GM21619 (cell line): Measurements from ENCODE around the gene NRG3.
"Not testable (repeated sequence)": the region's sequence is repeated elsewhere in the genome, so short reads cannot be mapped to it uniquely, and the experiment has no call there.

Source experiments
- ATAC-seq: cut with Tn5 transposase; IDR thresholded peaks from one replicate; pipeline ENCODE4 v1.9.1; 2021; ENCODE audit not compliant: unreplicated experiment

The NRG3 gene

DNA sequence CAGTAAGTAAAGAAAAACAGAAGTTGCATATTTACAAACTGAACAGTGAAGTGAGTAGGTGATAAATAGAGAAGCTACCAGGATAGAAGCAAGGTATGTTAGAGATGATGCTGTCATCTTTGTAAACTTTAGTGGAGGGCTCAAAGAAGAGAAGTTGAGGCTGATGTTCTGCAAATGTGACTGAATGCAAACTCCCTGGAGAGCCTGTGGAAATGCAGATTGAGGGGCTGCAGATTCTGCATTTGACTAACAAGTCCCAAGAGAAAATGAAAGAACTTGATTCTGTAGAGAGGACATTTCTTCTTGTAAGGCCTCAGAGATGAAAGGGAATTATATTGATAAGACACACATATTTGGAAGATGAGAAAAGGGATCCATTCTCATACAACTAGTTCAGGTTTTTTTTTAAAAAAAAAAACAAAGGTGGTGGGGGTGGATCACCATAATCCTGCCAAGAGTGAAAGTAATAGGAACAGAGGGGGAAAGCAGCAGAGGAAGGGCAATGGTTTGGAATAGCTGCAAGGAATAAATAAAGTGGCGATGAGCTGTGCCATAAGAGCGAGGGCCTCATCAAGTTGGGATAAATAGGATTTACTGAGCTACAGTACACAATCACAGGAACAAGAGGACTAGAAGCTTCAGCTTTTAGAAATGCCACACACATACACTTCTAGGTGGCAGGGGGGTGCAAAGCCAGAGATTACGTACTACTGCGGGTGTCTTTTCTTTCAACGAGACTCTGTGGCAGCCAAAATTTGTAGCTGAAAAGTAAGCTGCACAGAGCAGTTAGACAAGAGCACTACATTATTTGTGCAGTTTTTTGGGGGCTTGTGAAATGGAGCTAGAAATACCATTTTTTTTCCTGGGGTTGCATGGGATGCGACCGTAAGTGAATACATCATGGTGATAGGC is 778.5 kb downstream of the NRG3 start:
- no peak for ATAC-seq

DNA sequence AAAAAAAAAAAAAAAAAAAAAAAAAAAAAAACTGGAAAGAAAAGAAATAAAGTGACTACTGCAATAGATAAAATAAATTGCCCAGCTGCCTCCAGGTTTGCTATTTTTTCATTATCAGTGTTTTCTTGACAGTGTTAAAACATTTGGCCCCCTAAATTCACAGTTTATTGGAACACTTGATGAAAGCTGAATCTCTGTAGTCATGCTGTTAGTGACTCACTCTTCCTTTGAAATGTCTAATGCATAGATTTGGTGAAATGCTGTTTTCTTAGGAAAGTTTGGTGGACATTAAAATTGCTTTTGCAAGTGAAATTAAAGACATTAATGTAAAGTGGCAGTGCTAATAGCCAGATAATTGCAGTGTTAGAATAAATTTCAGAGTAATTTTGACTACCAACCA is 785.2 kb downstream of the NRG3 start:
- ATAC-seq: no peak

DNA sequence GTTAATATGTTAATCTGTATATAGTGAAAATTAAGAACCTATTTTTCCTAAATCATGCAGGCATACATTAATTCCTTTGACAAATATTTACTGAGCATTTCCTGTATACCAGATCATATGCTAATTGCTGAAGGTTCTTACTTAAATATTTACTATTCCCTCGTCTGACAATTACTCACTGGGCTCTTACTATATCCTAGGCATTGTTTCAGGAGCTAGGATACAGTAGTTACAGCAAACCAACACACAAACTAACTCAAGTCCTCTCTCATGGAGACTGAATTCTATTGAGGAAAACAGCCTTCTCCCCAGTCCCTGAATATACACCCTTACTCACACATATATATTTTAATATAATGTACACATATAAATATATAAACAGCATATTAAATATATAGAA is 786.0 kb downstream of the NRG3 start:
- no peak for ATAC-seq

DNA sequence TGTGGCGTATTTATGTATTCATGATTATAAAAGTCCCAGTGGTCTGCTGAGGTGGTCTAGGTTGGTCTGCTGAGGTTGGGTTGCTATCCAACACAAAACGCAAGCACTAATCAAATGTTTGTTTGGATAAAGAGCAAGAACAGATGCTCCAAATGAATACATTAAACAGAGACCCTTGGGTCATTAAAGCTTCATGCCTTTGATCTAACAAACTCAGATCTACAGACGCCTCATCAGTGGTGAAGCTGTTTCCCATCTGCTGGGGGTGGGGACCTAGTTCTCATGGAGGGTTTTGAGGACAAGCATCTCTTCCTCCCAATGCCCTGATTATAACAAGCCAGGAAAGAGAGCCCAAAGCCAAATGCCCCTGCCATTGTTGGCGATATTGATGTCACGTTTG is 786.7 kb downstream of the NRG3 start:
- ATAC-seq: no peak

DNA sequence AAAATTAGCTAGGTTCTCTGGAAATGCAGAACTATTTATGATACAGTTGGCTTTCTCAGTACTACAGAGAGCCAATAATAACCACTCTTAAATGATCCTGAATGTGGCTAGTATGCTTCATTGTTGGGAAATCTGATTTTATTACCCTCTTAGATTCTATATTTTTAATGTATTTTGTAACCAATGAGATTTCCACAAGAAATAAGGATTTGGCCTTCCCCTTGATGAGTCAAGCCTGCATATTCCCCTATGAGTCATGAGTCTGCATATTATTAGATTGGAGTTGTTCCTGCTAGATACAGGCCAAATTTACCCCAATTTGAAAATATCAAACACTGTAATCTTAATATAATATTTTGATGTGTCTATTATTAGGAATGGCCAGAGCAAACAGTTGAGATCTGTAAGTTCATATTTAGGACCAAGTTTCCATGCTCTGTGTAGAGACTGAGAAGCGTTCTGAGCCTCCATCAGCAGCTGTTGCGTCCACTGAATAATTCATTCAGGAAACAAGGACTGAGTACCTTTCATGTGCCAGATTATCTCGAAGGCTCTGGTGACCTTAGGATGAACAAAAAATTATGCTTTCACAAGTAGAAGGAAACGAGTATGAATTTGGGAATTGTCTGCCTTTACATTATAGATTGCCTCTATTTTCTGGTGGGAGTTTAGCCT is 793.4 kb downstream of the NRG3 start:
- no peak for ATAC-seq

DNA sequence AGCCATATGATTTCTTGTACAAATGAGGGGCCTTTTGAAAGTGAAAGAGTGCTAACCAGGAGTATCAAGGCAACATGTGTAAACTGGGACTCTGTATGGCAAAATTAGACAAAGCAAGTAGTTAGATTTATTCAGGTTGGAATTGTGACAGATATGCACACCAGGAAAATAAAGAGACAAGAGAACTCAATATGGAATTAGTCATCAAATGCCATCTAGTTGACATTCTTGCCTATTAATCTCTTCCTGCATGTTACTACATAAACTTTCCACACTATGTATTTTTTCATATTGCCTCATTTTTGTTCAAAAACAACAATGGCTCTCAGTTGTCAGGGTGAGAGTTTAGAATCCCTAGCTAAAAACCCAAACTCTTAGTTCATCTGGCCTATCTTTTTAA is 799.0 kb downstream of the NRG3 start:
- no peak for ATAC-seq

DNA sequence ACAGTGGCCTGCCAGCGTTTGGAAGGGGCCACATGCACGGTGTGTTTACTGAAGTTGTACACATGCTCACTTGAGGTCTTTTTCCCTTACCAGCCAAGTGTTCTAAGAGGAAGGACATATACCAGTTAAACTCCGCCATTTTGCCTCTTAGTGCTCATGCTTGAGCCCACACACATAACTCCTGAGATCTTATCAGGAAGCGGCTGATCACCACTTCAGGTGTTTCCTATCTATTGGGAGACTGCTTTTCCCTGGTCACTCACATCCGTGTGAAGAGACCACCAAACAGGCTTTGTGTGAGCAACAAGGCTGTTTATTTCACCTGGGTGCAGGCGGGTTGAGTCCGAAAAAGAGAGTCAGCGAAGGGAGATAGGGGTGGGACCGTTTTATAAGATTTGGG is 802.9 kb downstream of the NRG3 start:
- not testable (repeated sequence) for ATAC-seq

DNA sequence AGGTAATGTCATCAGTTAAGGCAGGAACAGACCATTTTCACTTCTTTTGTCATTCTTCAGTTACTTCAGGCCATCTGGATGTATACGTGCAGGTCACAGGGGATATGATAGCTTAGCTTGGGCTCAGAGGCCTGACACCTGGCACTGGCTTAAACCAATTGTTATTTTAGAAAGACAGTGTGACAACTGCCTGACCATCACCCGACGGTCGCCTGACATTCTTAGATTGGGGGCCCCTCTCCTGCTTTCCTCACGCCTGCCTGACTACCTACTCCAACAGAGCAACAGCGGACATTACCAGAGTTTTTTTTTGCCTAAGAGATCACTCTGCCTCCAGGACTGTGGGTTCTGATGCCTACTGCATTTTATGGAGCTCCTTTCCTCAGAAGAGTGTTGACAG is 803.5 kb downstream of the NRG3 start:
- not testable (repeated sequence) for ATAC-seq

DNA sequence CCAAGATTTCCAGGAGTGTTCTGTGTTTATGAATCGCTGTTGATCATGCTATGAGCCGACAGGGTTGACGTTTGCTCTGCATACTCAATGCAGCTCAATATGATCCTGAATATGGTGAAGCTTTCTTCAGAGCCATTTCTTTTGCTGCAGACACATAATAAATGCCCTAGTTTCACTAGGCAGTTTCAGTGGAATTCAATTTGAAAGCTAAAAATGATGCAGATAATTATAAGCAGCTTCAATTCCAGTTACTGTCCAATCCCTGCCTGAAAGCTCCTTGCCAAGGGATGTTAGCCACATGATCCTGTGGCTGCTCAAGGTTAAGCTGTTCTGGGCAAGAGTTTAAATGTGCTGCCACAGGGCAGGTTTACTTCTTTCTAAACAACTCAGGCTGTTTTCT is 805.6 kb downstream of the NRG3 start:
- no peak for ATAC-seq

DNA sequence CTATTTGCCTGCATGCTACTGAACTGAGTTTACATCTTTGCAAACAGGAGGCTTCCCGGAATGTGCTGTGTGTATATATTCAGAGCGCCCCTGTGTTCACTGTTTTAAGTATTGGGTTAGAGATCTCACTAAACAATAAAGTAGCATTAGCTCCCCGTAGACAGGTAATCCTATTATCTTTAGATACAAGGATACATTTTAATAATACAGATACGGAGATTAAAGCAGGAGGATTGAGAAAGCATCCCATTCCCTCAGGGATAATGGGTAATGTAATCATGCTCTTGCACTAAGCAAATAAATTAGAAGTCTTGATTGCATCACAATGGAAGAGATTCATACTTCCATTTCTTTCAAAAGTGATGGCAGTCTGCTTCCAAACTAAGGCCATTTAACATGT is 809.0 kb downstream of the NRG3 start:
- no peak for ATAC-seq

DNA sequence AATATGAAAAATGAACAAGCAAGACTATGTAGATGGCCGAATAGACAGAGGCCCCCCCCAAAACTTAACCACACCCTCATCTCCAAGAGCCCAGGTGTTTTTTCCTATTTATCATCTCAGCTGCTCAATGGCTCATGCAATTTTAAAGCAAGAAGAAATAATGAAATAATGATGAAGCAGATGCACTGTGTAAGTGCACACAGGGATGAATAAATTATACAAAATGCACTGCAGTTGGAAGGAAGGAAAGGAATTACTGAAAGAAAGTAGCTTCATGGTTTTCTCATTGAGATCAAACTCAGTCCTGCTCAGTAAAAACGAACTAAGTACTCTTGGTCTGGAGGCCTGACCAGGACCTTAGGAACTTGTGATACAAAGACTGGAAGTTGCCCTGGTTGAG is 810.1 kb downstream of the NRG3 start:
- ATAC-seq: no peak

DNA sequence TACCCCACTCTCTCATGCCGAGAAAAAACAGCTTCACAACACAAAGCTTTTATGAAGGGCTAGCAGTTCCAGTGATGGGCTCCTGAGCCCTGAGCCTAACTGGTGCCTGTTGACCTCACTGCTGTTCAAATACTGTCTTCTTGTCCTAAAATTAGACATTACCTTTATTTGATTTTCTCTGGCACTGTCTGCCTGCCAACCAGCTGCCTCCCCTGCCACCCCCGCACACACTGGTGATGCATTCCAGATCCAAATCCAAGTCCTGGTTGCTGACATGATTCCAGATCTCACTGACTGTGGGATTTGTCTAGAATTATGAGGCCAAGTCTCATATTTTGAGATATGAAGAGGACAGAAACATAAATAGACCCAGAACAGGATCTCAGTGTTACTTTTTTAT is 816.2 kb downstream of the NRG3 start:
- ATAC-seq: no peak

DNA sequence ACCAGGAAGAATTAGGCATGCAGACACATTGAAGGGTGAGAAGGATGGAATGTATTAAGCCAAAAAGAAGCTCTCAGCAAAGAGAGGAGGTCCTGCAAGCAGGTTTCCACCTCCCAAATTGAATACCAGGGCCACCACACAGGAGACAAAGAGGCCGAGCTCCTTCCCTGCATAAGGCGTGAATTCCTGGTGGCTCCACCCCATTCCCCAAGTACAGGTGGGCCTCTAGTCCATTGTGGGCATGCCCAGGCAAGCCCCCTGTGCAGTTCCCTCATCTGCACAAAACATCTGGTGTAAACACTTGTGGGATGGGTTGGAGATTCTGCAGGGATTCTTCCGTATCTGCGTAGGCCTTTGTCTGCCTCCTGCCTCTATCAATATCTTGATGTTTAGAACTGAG is 817.5 kb downstream of the NRG3 start:
- ATAC-seq: no peak

DNA sequence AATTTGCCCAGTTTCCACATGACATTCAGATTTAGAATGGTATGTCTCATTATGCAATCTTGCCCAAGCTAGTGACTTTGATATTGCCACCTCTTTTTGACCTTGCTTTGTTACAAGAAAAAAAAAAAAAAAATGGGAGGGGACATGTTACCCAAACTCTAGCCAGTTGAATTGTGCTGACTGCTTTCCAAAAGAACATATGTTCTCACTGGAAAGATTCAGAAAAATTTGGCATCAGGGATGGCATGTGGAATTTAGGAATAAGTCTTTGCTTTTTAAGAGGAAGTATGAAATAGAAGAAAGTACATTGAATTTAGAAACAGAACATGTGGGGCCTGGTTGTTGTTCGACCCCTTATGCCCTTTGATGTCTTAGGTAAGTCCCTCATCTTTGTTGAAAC is 846.8 kb downstream of the NRG3 start:
- no peak for ATAC-seq

DNA sequence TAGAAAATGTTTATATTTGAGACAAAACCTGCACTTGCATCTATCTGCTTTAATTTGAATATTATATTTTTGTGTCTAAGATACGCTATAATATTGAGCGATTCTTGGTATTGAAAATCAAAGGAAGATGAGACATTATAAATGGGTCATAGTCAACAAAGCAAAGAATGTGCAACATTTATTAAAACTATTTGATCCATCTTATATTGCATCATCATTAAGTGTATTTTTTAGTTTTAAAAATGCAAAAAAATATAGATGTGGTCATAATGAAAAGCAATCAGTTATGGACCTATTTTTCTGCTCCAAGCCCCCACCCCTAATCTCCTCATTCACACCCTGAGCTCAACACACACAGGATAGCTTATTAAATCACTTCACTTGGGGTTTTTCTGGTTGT is 847.3 kb downstream of the NRG3 start:
- no peak for ATAC-seq

DNA sequence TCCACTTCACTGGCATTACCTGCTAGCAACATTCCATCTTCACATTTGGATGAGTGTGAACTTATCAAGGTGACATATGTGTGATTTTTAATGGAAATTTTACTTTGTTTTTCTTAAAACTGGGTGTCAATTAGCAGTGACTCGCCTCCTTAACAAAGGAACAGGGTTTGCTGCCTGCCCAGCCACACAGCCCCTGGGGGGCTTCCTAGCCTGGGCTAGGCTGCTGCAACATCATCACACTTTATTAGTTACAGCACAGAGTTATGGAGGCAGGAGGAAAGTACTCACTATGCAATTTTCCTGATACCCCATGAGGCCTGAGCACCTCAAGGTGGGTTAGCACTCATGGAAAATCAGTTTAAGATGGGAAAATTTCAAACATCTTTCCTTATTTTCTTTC is 861.3 kb downstream of the NRG3 start:
- ATAC-seq: no peak

DNA sequence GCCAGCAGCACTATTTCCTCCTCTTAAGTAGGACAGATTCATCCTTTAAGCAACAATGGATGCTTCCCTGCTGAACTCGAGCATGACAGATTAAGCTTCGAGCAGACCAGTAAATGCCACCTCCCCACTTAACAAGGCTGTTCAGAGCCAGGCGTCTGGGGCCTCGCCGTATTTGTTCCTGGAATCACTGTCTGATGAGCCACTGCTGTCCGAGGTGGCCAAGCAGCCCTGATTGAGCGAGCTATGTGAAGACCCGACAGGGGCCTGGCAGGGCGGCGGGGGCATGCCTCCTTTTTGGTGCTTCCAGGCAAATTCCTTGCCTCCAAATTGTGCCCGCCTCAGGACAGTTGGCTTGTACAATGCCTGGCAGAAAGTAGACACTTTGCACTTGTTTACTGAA is 862.6 kb downstream of the NRG3 start:
- no peak for ATAC-seq

DNA sequence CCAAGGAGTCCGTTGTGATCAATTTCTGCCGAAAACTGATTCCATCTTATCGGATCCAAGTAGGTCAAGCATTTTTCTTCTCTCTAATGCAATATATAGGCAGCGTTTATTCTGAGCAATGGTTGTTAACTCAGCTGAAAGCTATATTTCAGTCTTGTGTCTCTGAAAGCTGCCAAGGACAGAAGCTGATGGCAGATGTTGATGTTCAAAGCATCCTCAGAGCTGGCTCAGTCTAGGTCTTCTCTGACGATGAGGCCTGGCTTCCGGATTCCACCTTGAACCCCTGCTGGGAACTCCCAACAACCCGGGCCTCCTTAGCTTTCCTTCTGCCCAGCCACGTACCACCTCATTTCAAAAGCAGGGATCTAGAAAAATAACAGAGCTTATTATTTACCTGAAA is 863.6 kb downstream of the NRG3 start:
- ATAC-seq: no peak

DNA sequence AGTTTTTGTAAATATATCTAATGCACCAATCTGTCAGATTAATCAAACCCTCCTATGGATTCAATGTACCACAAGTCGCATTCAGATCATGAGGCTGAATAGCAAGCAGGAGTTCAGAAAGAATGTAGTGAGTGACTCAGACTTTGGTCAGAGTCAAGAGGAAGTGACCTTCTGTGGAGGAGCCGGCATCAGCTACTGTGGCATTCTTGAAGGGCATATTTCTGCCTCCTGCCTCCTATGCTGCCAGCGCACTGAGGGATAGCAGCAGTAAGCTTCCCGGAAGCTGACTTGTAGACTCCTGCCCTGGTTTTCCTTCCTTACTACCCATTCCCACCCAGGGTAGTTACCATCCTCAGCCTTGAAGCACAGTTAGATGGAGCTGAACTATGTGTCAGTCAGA is 867.5 kb downstream of the NRG3 start:
- no peak for ATAC-seq

DNA sequence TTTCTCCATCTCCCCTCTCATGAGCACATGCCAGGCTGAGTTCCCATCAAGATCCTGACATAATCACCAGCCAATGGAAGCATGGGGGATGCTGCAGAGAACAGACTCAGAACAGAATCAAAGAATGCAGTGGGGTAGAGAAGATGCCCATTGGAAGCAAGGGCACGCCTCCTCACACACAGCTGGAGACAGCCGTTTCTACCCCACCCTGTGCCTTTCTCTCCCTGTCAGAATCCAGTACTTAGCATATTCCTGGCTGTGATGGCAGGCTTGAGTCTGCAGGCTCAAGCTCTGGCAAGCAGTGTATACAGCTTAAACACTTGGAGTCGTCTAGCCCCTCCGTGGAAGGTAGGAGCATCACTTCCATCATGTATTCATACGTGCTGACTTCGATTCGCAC is 867.9 kb downstream of the NRG3 start:
- ATAC-seq: no peak

DNA sequence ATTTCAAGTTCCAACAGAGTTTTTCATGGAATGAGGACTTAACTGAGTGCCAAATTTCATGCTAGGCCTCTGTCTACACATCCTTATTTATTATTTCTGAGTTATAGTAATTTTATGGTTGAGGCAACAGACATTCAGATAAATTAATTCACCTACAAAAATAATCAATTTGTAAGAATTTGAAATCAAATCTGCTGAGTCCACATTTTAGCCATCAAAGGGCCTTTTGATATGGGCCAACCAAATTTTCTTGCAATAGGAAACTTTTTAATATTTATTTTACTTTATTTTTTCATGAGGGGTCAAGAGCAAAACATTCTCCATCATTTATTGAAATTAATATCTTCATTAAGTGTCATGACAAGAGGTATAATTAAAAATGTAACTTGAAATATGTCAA is 875.5 kb downstream of the NRG3 start:
- ATAC-seq: no peak

DNA sequence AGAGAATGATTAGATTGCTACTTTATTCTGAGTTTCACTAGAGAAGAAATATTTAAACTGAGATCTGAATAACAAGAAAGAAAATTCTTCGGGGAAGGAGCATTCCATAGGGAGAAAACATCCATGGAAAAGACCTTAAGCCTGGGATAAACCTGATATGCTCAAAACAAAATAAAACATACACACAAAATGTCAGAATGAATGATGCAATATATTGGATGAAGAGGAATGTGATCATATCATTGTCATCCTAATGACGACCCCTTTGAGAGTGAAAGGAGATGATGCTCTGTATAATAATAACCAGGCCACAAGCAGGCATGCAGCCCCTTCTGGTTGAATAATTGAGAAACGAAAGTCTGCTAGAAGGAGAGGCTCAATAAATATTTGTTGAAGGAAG is 882.4 kb downstream of the NRG3 start:
- no peak for ATAC-seq

DNA sequence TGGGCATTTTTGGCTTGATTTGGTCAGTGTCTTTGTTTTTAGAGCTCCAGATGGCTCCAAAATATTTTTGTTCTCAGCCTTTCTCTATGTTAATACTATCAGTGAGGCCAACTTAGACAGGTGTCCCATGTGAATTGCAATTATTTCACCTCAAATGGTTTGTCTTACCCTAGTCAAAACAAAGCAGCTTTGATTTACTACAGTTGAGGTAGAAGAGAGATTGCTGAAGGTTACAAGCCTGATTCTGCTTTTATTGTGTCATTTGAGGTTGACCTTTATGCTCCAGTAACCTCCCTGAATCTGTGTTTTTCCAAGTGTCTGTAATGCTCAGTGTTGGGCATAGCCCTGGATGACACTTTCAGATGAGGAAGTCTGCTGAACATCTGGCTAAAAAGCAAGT is 882.9 kb downstream of the NRG3 start:
- no peak for ATAC-seq
